BLaER1 treated with 17β-estradiol and CSF1 and Interleukin-3, amounts not matched to agents 10 nM and 100 nM (cell line): ENCODE results near the gene RRP36.

Source experiments
- H3K27ac ChIP-seq, 11 experiments: shearing (Covaris generic); formaldehyde crosslinking; 2 replicates each; pipeline ENCODE4 v1.8.1; 2022
- H3K27me3 ChIP-seq, 11 experiments: shearing (Covaris generic); formaldehyde crosslinking; 2 replicates each; pipeline ENCODE4 v1.8.1; 2022
- H3K36me3 ChIP-seq, 11 experiments: shearing (Covaris generic); formaldehyde crosslinking; 2 replicates each; pipeline ENCODE4 v1.8.1; 2022
- H3K4me1 ChIP-seq, 10 experiments: shearing (Covaris generic); formaldehyde crosslinking; 2 replicates each; pipeline ENCODE4 v1.8.1; 2022
- H3K4me2 ChIP-seq, 11 experiments: shearing (Covaris generic); formaldehyde crosslinking; 2 replicates each; pipeline ENCODE4 v1.8.1; 2022
- H3K4me3 ChIP-seq, 10 experiments: shearing (Covaris generic); formaldehyde crosslinking; 2 replicates each; pipeline ENCODE4 v1.8.1; 2022
- H3K9ac ChIP-seq, 11 experiments: shearing (Covaris generic); formaldehyde crosslinking; 2 replicates each; pipeline ENCODE4 v1.8.1; 2022
- H3K9me3 ChIP-seq, 11 experiments: shearing (Covaris generic); formaldehyde crosslinking; replicated peaks in 1 of 11; 2 replicates each; pipeline ENCODE4 v1.8.1; 2022
- H4K20me1 ChIP-seq, 11 experiments: shearing (Covaris generic); formaldehyde crosslinking; 2 replicates each; pipeline ENCODE4 v1.8.1; 2022
- Cebpa-rat ChIP-seq, 11 experiments: shearing (Covaris generic); IDR thresholded peaks; 2 replicates each; pipeline ENCODE4 v1.8.1; 2022

The RRP36 gene

GRCh38 chr6:43013097-43013842, 8.2 kb upstream of the RRP36 start:
- no peaks in the 10 kb centered on the region for H3K9me3 ChIP-seq
- peak overlapping the region; percentile 77 to 90 (median 84) for H3K9ac ChIP-seq
- peaks cover 55 to 62% (median 60%) of the 10 kb centered on the region in 11 experiments for H3K36me3 ChIP-seq
- no peak for TF ChIP-seq Cebpa-rat (IDR thresholded peaks at IDR 0.05)
- peak overlapping the region; percentile 46 to 82 (median 73); a peak in 21 of 22 replicates for H3K27ac ChIP-seq
- peaks cover 45 to 60% (median 54%) of the 10 kb centered on the region in 10 experiments for H3K4me1 ChIP-seq
- H4K20me1 ChIP-seq = peaks cover 8 to 73% (median 31%) of the 10 kb centered on the region in 11 experiments; a peak in 18 of 22 replicates
- peak overlapping the region; percentile 73 to 89 (median 83) for H3K4me3 ChIP-seq
- H3K4me2 ChIP-seq = peak overlapping the region; percentile 83 to 100 (median 95)
- no peaks in the 10 kb centered on the region for H3K27me3 ChIP-seq

- Histone ChIP-seq H4K20me1 (peaks cover 8 to 66% (median 37%) of the 10 kb centered on the region in 11 experiments; a peak in 18 of 22 replicates), H3K9ac (peak within 1 kb of the TSS; percentile 77 to 90 (median 84)), H3K36me3 (peaks cover 55 to 62% (median 60%) of the 10 kb centered on the region in 11 experiments), H3K4me2 (peak within 1 kb of the TSS; percentile 95 to 100 (median 97)), H3K4me3 (peak within 1 kb of the TSS; percentile 73 to 89 (median 83)), H3K4me1 (peaks cover 45 to 63% (median 54%) of the 10 kb centered on the region in 10 experiments), H3K27me3 (no peaks in the 10 kb centered on the region), H3K27ac (peak within 1 kb of the TSS; percentile 55 to 82 (median 76); a peak in 21 of 22 replicates), H3K9me3 (no peaks in the 10 kb centered on the region)
- no peak for TF ChIP-seq Cebpa-rat (IDR thresholded peaks at IDR 0.05)
Measured at GRCh38 chr6:43013843-43014433, 7.5 kb upstream of the RRP36 start, which contains the start of the genes KLHDC3 and MEA1. Gene KLHDC3, plus strand, starts transcription at chr6:43014249. Its CDS starts 2,944 bp downstream, at chr6:43017193. Gene MEA1, minus strand, starts transcription at chr6:43013946. Its CDS starts 133 bp downstream, at chr6:43013813.

- H3K9me3 ChIP-seq = no peaks in the 10 kb centered on the region
- no peaks in the 10 kb centered on the region for H3K27me3 ChIP-seq
- TF ChIP-seq Cebpa-rat (IDR thresholded peaks at IDR 0.05) = no peak
- peak overlapping the region; percentile 88 to 100 (median 95) for H3K4me2 ChIP-seq
- peak overlapping the region; percentile 16 to 81 (median 71); a peak in 21 of 22 replicates for H3K27ac ChIP-seq
- H3K4me1 ChIP-seq = peaks cover 45 to 63% (median 54%) of the 10 kb centered on the region in 10 experiments
- H3K4me3 ChIP-seq = peak overlapping the region; percentile 73 to 89 (median 83)
- H3K36me3 ChIP-seq = peaks cover 55 to 62% (median 60%) of the 10 kb centered on the region in 11 experiments
- H3K9ac ChIP-seq = peak overlapping the region; percentile 74 to 86 (median 82)
- peaks cover 8 to 64% (median 37%) of the 10 kb centered on the region in 11 experiments; a peak in 18 of 22 replicates for H4K20me1 ChIP-seq
Measured at GRCh38 chr6:43014434-43014909, 7.0 kb upstream of the RRP36 start.

GRCh38 chr6:43016176-43016942, 5.1 kb upstream of the RRP36 start:
- Histone ChIP-seq H3K4me2 (peak overlapping the region; percentile 88 to 100 (median 95)), H3K27me3 (no peaks in the 10 kb centered on the region), H3K9ac (peak overlapping the region in 10 of 11 experiments; percentile 16 to 71 (median 51); a peak in 18 of 22 replicates), H3K36me3 (peaks cover 49 to 59% (median 55%) of the 10 kb centered on the region in 11 experiments), H3K4me3 (peak overlapping the region in 6 of 10 experiments; percentile 8 to 89 (median 50); a peak in 3 of 20 replicates), H4K20me1 (peaks cover 6 to 45% (median 33%) of the 10 kb centered on the region in 11 experiments; a peak in 18 of 22 replicates), H3K9me3 (no peaks in the 10 kb centered on the region), H3K4me1 (peaks cover 54 to 75% (median 62%) of the 10 kb centered on the region in 10 experiments), H3K27ac (peak overlapping the region in 10 of 11 experiments; percentile 3 to 56 (median 36); a peak in 15 of 22 replicates)
- TF ChIP-seq Cebpa-rat (IDR thresholded peaks at IDR 0.05) = no peak

GRCh38 chr6:43016943-43017334, 4.5 kb upstream of the RRP36 start:
- H3K27me3 ChIP-seq = no peaks in the 10 kb centered on the region
- H3K4me2 ChIP-seq = peak overlapping the region; percentile 88 to 100 (median 95)
- peaks cover 51 to 69% (median 57%) of the 10 kb centered on the region in 10 experiments for H3K4me1 ChIP-seq
- 0 out of 20 replicates have a peak overlapping the region, but pooled peaks of 1 of the 10 experiments have one; percentile 8 for H3K4me3 ChIP-seq
- H3K9me3 ChIP-seq = no peaks in the 10 kb centered on the region
- peaks cover 6 to 39% (median 27%) of the 10 kb centered on the region in 11 experiments; a peak in 18 of 22 replicates for H4K20me1 ChIP-seq
- peak overlapping the region in 8 of 11 experiments; percentile 3 to 56 (median 36); a peak in 11 of 22 replicates for H3K27ac ChIP-seq
- H3K36me3 ChIP-seq = peaks cover 43 to 53% (median 50%) of the 10 kb centered on the region in 11 experiments
- H3K9ac ChIP-seq = peak overlapping the region in 10 of 11 experiments; percentile 16 to 71 (median 51); a peak in 18 of 22 replicates
- TF ChIP-seq Cebpa-rat (IDR thresholded peaks at IDR 0.05) = no peak

GRCh38 chr6:43019152-43019551, 2.3 kb upstream of the RRP36 start:
- H4K20me1 ChIP-seq = peaks cover 6 to 43% (median 30%) of the 10 kb centered on the region in 11 experiments; a peak in 17 of 22 replicates
- TF ChIP-seq Cebpa-rat (IDR thresholded peaks at IDR 0.05) = no peak
- H3K36me3 ChIP-seq = peaks cover 46 to 61% (median 53%) of the 10 kb centered on the region in 11 experiments
- no peaks in the 10 kb centered on the region for H3K27me3 ChIP-seq
- H3K9me3 ChIP-seq = no peaks in the 10 kb centered on the region
- no peak overlapping the region for H3K4me2 ChIP-seq
- H3K4me1 ChIP-seq = peaks cover 49 to 76% (median 56%) of the 10 kb centered on the region in 10 experiments
- no peak overlapping the region for H3K4me3 ChIP-seq
- H3K27ac ChIP-seq = no peak overlapping the region
- H3K9ac ChIP-seq = peak overlapping the region in 2 of 11 experiments; percentile 4 to 25; a peak in 1 of 22 replicates

- peak overlapping the region; percentile 60 to 96 (median 85); a peak in 14 of 22 replicates for H3K4me2 ChIP-seq
- H3K27me3 ChIP-seq = no peaks in the 10 kb centered on the region
- H3K36me3 ChIP-seq = peaks cover 56 to 71% (median 63%) of the 10 kb centered on the region in 11 experiments
- H4K20me1 ChIP-seq = peaks cover 14 to 51% (median 37%) of the 10 kb centered on the region in 11 experiments; a peak in 17 of 22 replicates
- H3K4me1 ChIP-seq = peaks cover 42 to 76% (median 54%) of the 10 kb centered on the region in 10 experiments
- H3K9ac ChIP-seq = no peak overlapping the region
- no peak for TF ChIP-seq Cebpa-rat (IDR thresholded peaks at IDR 0.05)
- H3K27ac ChIP-seq = peak overlapping the region in 6 of 11 experiments; percentile 76 to 89 (median 80); a peak in 6 of 22 replicates
- H3K9me3 ChIP-seq = no peaks in the 10 kb centered on the region
- no peak overlapping the region for H3K4me3 ChIP-seq
Measured at GRCh38 chr6:43020052-43020705, 1.2 kb upstream of the RRP36 start.
